Posterior cingulate gyrus (tissue), 11 donors: Measurements from ENCODE around the gene TTC28.

Experiments
- DNase-seq, 10 donors: peaks; one replicate each; pipeline versions ENCODE4 v3.0.0 to v3.0.0-alpha.2; 2020 to 2021; ENCODE audit warnings: mixed read lengths in 3 of 10
- intact Hi-C: fragments of 100-400 bp; cut with DNase I; formaldehyde crosslinking; loops from one replicate; pipeline ENCODE4 v1.15.1; 2023

The TTC28 gene

DNA sequence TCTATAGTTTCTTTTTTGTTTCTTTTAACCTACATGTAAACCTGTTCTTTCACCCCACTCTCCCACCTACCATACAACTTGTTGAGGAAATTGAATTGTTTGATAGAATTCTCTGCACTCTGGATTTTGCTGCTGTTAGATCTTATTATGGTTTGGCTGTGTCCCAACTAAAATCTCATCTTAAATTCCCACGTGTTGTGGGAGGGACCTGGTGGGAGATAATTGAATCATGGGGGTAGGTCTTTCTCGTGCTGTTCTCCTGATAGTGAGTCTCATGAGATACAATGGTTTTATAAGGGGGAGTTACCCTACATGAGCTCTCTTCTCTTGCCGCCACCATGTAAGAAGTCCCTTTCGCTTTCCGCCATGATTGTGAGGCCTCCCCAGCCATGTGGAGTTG, 745.6 kb downstream of the TTC28 start:
- no peak for DNase-seq
- intact Hi-C loops, result no loop called here

DNA sequence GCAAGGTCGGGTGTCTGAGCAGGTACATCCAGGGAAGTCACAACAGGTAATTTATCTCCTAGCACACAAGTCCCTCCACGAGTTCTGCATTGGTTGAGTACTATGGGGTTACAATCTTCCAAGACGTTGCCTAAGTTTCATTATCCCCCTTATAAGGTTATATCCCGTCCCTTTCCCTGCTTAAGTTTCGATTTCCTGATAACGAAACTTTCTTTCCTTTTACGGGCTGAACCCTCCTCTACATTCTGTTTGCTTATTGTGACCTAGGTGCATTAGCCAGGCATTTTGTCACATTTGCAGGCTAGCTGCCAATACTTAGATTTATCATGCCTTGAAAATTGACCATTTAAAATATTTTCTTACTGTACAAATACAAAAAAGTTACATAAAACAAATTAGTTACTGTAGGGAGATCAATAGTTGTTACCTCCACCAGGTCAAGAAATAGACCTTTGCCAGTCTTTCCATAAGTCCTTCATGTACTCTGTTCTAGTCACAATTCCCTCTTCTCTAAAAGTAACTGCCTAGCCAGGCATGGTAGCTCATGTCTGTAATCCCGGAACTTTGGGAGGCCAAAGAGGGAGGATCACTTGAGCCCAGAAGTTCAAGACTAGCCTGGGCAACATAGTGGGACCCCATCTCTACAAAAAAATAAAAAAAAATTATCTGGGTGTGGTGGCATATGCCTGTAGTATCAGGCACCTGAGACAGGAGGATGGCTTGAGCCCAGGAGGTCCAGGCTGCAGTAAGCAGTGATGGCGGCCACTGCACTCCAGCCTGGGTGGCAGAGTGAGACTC, 746.3 kb downstream of the TTC28 start:
- intact Hi-C loops, result no loop called here
- no peak for DNase-seq

DNA sequence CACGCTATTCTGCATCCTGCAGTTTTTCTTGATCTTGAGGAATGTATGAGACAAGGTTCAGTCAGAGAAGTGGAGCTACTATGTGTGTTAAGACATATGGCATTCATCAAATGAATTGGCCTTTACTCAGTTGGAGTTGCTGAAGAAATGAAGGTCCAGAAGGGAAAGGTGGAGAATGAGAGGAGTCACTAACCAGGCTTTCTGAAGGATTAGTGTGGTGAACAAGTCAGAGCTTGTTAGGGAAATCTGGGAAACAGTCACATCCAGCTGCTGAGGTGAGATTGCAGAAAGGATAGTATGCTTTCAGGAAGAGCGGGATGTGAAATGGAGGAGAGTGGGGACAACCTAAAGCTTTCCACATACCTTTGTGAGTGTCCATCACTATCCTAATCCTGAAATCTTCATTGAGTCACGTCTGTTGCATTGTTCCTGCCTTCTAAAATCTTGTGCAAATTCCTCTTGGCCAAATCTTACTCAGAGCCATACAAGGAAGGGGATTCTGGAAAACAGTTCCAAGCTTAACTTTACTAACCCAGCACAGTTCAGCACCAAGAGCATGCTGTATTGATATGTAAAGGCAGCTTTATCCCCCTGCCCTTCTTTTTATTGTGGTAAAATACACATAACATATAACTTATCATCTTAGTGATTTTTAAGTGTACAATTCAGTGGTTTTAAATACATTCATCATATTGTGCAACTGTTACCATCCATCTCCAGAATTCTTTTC, 749.1 kb downstream of the TTC28 start:
- intact Hi-C loops, result no loop called here
- DNase-seq, result no peak
